HepG2 (cell line): ENCODE measurements around the gene ULK4. TPM values are rescaled to one million over a fixed set of nuclear protein-coding genes. Genes with fewer than 3 reads are reported as not detected.
"Not testable (repeated sequence)": the region's sequence is repeated elsewhere in the genome, so short reads cannot be mapped to it uniquely, and the experiment has no call there.

Experiments used
- ATAC-seq: fragments of 200-7000 bp; cut with Tn5 transposase; 3 replicates; pipeline ENCODE4 v1.9.1; 2020; ENCODE audit warnings: mild to moderate bottlenecking, moderate library complexity
- BruUV-seq: library from RNA; stranded (reverse); fragments of 400-500 nt; replicated peaks from 2 replicates; lab custom pipeline; 2021; lab: Mats Ljungman, UMichigan
- CTCF ChIA-PET: fragments of 300-600 bp; formaldehyde crosslinking; extraction: SDS; loops from one replicate; lab custom pipeline; 2021; ENCODE audit warnings: low total read pairs, inconsistent platforms, low intra/inter-chr PET ratio; lab: Yijun Ruan, JAX
- POLR2A ChIA-PET: fragments of 350-600 bp; sonication (Branson Sonifier 250); formaldehyde crosslinking; loops from one replicate; lab custom pipeline; 2020; ENCODE audit warnings: antibody characterized with exemption, inconsistent platforms; lab: Yijun Ruan, JAX
- DNase-seq: peaks from one replicate; pipeline ENCODE4 v3.0.0-alpha.2; 2015; ENCODE audit warnings: low spot score
- FAIRE-seq: peaks from 3 replicates; lab custom pipeline; 2011; peaks lifted over from hg19 to GRCh38; lab: Jason Lieb, UNC
- H2AFZ ChIP-seq: one replicate; pipeline ENCODE4 v1.6.1; 2011; ENCODE audit warnings: low read length, inconsistent platforms
- H3K27ac ChIP-seq: fragments of 300-600 bp; 3 replicates; pipeline ENCODE4 v1.8.0; 2011; ENCODE audit warnings: mixed run types, mild to moderate bottlenecking, mixed read lengths, low read length, inconsistent platforms; ENCODE audit not compliant: insufficient read depth; ENCODE audit errors: extremely low read length
- H3K27me3 ChIP-seq, 2 experiments: fragments of 200-600 bp in 1 of 2; 2 replicates in 1 of 2; 3 replicates in 1 of 2; pipeline versions ENCODE4 v1.6.0 to v1.8.0; 2011; ENCODE audit warnings: low read length in 2 of 2, mild to moderate bottlenecking in 2 of 2, moderate library complexity in 2 of 2, inconsistent platforms in 1 of 2; ENCODE audit not compliant: insufficient read depth in 2 of 2, control insufficient read depth in 1 of 2
- H3K36me3 ChIP-seq, 2 experiments: fragments of 200-600 bp in 1 of 2; replicated peaks in 1 of 2; 2 replicates in 1 of 2; 3 replicates in 1 of 2; pipeline versions ENCODE4 v1.5.1 to v1.8.0; 2011; ENCODE audit warnings: low read length in 2 of 2, inconsistent platforms in 1 of 2; ENCODE audit not compliant: insufficient read depth in 2 of 2, control insufficient read depth in 1 of 2
- H3K4me1 ChIP-seq: 2 replicates; pipeline ENCODE4 v1.5.1; 2012; ENCODE audit warnings: low read length, inconsistent platforms; ENCODE audit not compliant: insufficient read depth
- H3K4me2 ChIP-seq: 2 replicates; pipeline ENCODE4 v1.6.0; 2011; ENCODE audit warnings: low read depth, low read length, inconsistent platforms
- H3K4me3 ChIP-seq, 3 experiments: fragments of 200-600 bp in 1 of 3; sonication (generic), shearing (Covaris generic) in 1 of 3; replicated peaks in 1 of 3; 2 replicates each; pipeline ENCODE4 v1.5.1; 2011 to 2016; ENCODE audit warnings: low read length in 3 of 3, inconsistent platforms in 2 of 3, low read depth in 2 of 3, mild to moderate bottlenecking in 2 of 3, control low read depth in 1 of 3, mixed read lengths in 1 of 3; ENCODE audit not compliant: insufficient read depth in 1 of 3
- H3K79me2 ChIP-seq: one replicate; pipeline ENCODE4 v1.6.1; 2011; ENCODE audit warnings: low read length, inconsistent platforms; ENCODE audit not compliant: insufficient read depth
- H3K9ac ChIP-seq: 2 replicates; pipeline ENCODE4 v1.6.0; 2011; ENCODE audit warnings: mild to moderate bottlenecking, low read depth, low read length, inconsistent platforms; ENCODE audit not compliant: insufficient read depth
- H3K9me3 ChIP-seq: 2 replicates; pipeline ENCODE4 v1.5.1; 2012; ENCODE audit warnings: mild to moderate bottlenecking, low read length
- H4K20me1 ChIP-seq: 2 replicates; pipeline ENCODE4 v1.6.0; 2011; ENCODE audit warnings: inconsistent platforms, mild to moderate bottlenecking, low read length, moderate library complexity; ENCODE audit not compliant: insufficient read depth
- PAWR ChIP-seq: sonication (generic); formaldehyde crosslinking; IDR thresholded peaks from 2 replicates; pipeline ENCODE4 v1.4.0; 2020; ENCODE audit warnings: missing genetic modification reagents, mild to moderate bottlenecking, borderline replicate concordance
- ZNF703 ChIP-seq: sonication (generic); formaldehyde crosslinking; IDR thresholded peaks from 2 replicates; pipeline ENCODE4 v1.5.1; 2020; ENCODE audit warnings: missing genetic modification reagents, mild to moderate bottlenecking, moderate library complexity, borderline replicate concordance
- WGBS: methylation state at CpG from one replicate; pipeline ENCODE4 v1.1.6; 2017; ENCODE audit warnings: low lambda C conversion rate; 5-methylcytosine and 5-hydroxymethylcytosine counted together
- in situ Hi-C: cut with HindIII; loops from 2 replicates; pipeline ENCODE4 v1.10.0; 2017; ENCODE audit warnings: low pct_unique_long_range_greater_than_20kb; ENCODE audit not compliant: extremely low pct_ligation_motif_present
- intact Hi-C: fragments of 100-400 bp; cut with micrococcal nuclease; formaldehyde crosslinking; loops from one replicate; pipeline ENCODE4 v1.10.0; 2022; ENCODE audit not compliant: unreplicated experiment
- polyA plus RNA-seq, 8 experiments: library from polyadenylated mRNA; depleted of rRNA in 3 of 8; stranded (reverse) in 7 of 8; unstranded in 1 of 8; fragments of >200 nt; fragmentation: Illumina TruSeq in 4 of 8; extraction: Trizol in 4 of 8; gene quantifications; 2 replicates each; pipeline versions ENCODE4 v1.2.1 to v1.2.3, GENCODE V29; 2011 to 2016; ENCODE audit warnings: low read depth in 4 of 8, missing spikeins in 1 of 8, mixed read lengths in 1 of 8; ENCODE audit not compliant: insufficient read depth in 1 of 8
- total RNA-seq, 5 experiments: library from RNA; depleted of rRNA; stranded (reverse); fragments of >200 nt; fragmentation: Illumina TruSeq; extraction: Trizol; gene quantifications; 2 replicates each; pipeline ENCODE4 v1.2.3, GENCODE V29; 2016; ENCODE audit warnings: low read depth in 1 of 5
- TF ChIP-seq, protein P1 (sequence below): sonication (generic); formaldehyde crosslinking; IDR thresholded peaks from 2 replicates; pipeline ENCODE4 v1.8.0; 2022; ENCODE audit warnings: missing genetic modification reagents, mild to moderate bottlenecking, borderline replicate concordance
- TF ChIP-seq, protein P2 (sequence below): sonication (generic); formaldehyde crosslinking; IDR thresholded peaks from 2 replicates; pipeline ENCODE4 v1.8.1; 2023; ENCODE audit warnings: mild to moderate bottlenecking, moderate library complexity, missing genetic modification reagents

Gene ULK4
- total and polyA plus RNA-seq, 2 of the 13 experiments (the other 11 are each of a cell fraction or from before 2014, with no cell fraction given) = 6.7 to 11.8 TPM

DNA sequence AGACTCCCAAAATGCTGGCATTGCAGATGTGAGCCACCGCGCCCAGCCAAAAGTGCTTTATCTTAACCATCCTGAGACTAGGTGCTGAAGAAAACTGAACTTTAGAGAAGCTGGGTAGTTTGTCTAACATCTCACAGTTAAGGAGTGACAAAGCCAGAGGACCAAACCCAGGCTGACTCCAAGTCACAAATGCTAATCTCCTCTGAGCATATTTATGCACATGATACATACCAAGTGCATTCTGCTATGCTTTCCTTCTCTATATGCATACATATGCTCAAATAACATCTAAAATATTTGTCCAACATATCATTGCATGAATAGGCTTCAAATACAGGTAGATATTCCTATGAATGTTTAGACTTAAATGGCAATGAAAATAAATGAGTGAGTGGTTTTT, 505.7 kb downstream of the ULK4 start (continued):
- no peak for TF ChIP-seq PAWR (CRISPR knock-in tag)
- TF ChIP-seq, protein P1, sequence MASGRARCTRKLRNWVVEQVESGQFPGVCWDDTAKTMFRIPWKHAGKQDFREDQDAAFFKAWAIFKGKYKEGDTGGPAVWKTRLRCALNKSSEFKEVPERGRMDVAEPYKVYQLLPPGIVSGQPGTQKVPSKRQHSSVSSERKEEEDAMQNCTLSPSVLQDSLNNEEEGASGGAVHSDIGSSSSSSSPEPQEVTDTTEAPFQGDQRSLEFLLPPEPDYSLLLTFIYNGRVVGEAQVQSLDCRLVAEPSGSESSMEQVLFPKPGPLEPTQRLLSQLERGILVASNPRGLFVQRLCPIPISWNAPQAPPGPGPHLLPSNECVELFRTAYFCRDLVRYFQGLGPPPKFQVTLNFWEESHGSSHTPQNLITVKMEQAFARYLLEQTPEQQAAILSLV (CRISPR knock-in tag) = no peak
- no peak for TF ChIP-seq ZNF703 (CRISPR knock-in tag)
- TF ChIP-seq, protein P2, sequence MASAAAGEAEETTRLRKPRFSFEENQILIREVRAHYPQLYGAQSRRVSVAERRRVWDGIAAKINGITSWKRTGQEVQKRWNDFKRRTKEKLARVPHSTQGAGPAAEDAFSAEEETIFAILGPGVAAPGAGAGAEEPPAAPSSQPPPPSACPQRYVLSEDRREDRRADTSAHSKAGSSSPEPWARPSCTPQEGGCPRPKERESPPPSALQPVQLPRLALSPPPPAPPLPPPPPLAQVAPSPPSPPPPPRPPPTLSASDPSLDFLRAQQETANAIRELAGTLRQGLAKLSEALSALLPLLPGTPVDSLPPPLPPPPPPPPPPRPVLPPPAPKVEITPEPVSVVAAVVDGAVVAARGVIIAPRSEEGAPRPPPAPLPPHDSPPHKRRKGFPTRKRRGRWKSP (CRISPR knock-in tag) = no peak

DNA sequence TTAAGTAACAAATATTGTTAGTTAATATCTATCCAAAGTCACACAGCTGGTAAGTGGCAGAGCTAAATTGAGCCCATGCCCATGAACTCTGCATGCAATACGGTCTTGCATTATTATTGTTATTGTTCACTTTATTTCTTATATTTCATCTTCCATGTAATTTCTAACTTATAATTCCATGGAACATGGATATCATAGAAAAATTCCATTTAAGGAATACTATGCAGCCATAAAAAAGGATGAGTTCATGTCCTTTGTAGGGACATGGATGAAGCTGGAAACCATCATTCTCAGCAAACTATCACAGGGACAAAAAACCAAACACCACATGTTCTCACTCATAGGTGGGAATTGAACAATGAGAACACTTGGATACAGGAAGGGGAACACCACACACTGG, 508.3 kb downstream of the ULK4 start:
- FAIRE-seq, H3K9ac ChIP-seq, H3K4me3 ChIP-seq, H3K4me2 ChIP-seq, intact Hi-C loops, H4K20me1 ChIP-seq, H3K36me3 ChIP-seq, H3K27ac ChIP-seq, CTCF ChIA-PET, in situ Hi-C loops, H2AFZ ChIP-seq, ATAC-seq, H3K79me2 ChIP-seq, BruUV-seq, H3K27me3 ChIP-seq, H3K9me3 ChIP-seq, DNase-seq, POLR2A ChIA-PET, H3K4me1 ChIP-seq: not testable (repeated sequence)
- 93% methylated on average over 1 of the region's 1 CpG for WGBS
